IMR-90 (cell line): ENCODE data around the gene USP10. TPM values are rescaled to one million over a fixed set of nuclear protein-coding genes. Genes with fewer than 3 reads are reported as not detected.

Experiments
- CHD1 ChIP-seq: IDR thresholded peaks from 2 replicates; pipeline ENCODE4 v1.6.1; 2012; ENCODE audit warnings: low read depth, low read length, improper control_type of control experiment
- MAFK ChIP-seq: IDR thresholded peaks from 2 replicates; pipeline ENCODE4 v1.6.1; 2012; ENCODE audit warnings: low read depth, low read length, improper control_type of control experiment
- MAZ ChIP-seq: IDR thresholded peaks from 2 replicates; pipeline ENCODE4 v1.6.1; 2012; ENCODE audit warnings: low read depth, mild to moderate bottlenecking, low read length, improper control_type of control experiment, moderate library complexity, borderline replicate concordance
- POLR2A ChIP-seq: IDR thresholded peaks from 2 replicates; pipeline ENCODE4 v1.6.1; 2012; ENCODE audit warnings: mild to moderate bottlenecking, low read depth, low read length
- RCOR1 ChIP-seq: IDR thresholded peaks from 2 replicates; pipeline ENCODE4 v1.6.1; 2012; ENCODE audit warnings: mild to moderate bottlenecking, low read length, improper control_type of control experiment; ENCODE audit not compliant: insufficient replicate concordance
- RFX5 ChIP-seq: IDR thresholded peaks from 2 replicates; pipeline ENCODE4 v1.8.0; 2012; ENCODE audit warnings: low read depth, mild to moderate bottlenecking, low read length, moderate library complexity
- SMC3 ChIP-seq: fragments of 150-350 bp; IDR thresholded peaks from 2 replicates; pipeline ENCODE4 v1.6.1; 2016; ENCODE audit warnings: low read depth, mild to moderate bottlenecking, antibody characterized with exemption, low read length, moderate library complexity
- polyA plus RNA-seq, 3 experiments: library from polyadenylated mRNA; depleted of rRNA; stranded (reverse); fragments of >200 nt; gene quantifications; 2 replicates each; pipeline ENCODE4 v1.2.3, GENCODE V29; 2012; ENCODE audit warnings: low replicate concordance in 1 of 3
- total RNA-seq: library from RNA; depleted of rRNA; stranded (reverse); fragments of >200 nt; gene quantifications from 2 replicates; pipeline ENCODE4 v1.2.3, GENCODE V29; 2012

The USP10 gene
- total and polyA plus RNA-seq, 2 of the 4 experiments (the other 2 are of a cell fraction) = 54.3 to 79.0 TPM

DNA sequence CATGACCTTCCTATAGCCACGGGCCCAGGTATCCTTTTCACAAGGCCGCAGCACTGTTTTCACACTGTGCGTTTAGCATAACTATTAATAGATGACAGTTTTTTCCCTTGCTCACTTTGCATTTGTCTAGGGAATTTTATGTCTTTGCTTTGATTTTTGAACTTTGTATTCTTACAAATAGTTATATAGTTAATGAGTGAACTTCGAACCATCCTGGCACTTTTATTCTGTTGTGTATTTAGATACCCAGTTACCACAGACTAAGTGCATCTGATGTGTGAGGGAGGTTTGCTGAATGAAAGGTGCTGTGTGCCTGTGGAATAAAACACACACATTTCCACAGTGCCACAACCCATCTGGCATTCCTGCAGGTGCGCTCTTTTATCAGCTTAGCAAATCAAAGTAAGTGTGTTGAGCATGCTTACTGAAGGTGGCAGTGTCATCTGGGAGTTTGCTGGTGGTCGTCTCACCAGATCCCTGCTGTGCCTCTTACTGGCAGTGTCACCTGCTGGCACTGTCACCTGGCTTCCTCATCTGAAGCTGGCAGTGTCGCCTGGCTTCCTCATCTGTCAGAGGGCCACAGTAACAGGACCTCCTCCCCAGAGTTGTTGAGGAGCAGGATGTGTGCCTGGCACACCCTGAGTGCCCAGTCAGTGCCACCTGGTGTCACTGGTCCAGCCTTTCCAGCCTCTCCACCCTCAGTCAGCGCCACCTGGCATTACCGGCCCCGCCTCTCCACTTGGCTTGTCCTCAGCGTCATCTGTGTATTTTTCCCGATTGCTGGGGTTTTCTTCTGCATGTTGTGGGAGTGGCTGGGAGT lies 37.6 kb downstream of the USP10 start (continued):
- TF ChIP-seq RCOR1 (no peak), MAFK (no peak), RFX5 (no peak), MAZ (no peak), SMC3 (no peak), CHD1 (no peak), POLR2A (no peak)
